Measurements from ENCODE around the gene PEX5L. TPM values are rescaled to one million over a fixed set of nuclear protein-coding genes. Genes with fewer than 3 reads are reported as not detected.

The PEX5L gene
- total RNA-seq, 2 donors from 2014 or later, result 0.86 to 1.9 TPM

DNA sequence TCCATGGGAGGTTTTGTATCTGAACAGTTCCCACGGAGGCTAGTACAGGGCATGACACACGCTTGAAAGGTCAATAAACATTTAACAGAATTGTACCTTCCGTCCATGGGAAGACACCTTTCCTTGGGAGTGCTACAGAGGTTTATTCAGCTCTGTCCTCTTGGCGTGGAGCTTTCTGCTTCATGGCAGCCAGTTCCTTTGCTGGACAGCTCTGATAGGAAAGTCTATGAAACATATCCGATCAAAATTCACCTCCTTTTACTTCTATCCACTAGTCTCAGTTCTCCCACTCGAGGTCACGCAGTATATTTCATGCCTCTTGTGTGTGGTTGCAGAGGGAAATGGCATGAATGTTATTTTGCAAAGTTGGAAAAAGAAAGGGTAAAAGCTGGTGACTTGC is 91.2 kb downstream of the PEX5L start:
- no peaks in the 10 kb centered on the region for H3K36me3 Mint-ChIP-seq (ENCODE audit: low read depth)
- WGBS, 2 experiments (ENCODE audit: insufficient coverage in 1 of 2, insufficient read length in 1 of 2), result 72 to 81% methylated on average over 3 to 7 of the region's 7 CpGs

GRCh38 chr3:179943117-179943880 is 93.4 kb downstream of the PEX5L start:
- Histone ChIP-seq H3K27ac (ENCODE audit: low read depth, low read length) (no peak overlapping the region), H3K9ac (ENCODE audit: extremely low read depth, low read length, poor library complexity, severe bottlenecking) (no peak overlapping the region), H3K36me3 (ENCODE audit: control insufficient read depth, insufficient read depth, low read length) (no peaks in the 10 kb centered on the region), H3K4me3 (ENCODE audit: low read length) (no peak overlapping the region), H3K27me3 (ENCODE audit: control insufficient read depth, insufficient read depth, low read length, poor library complexity, severe bottlenecking) (peaks cover 36% of the 10 kb centered on the region), H3K9me3 (ENCODE audit: control insufficient read depth, low read length) (no peaks in the 10 kb centered on the region), H3K4me1 (ENCODE audit: control insufficient read depth, insufficient read depth, low read length) (no peaks in the 10 kb centered on the region)
- Mint-ChIP-seq H3K27ac (no peak overlapping the region), H3K4me1 (peaks cover 4% of the 10 kb centered on the region), H3K36me3 (ENCODE audit: low read depth) (no peaks in the 10 kb centered on the region), H3K9me3 (no peaks in the 10 kb centered on the region), H3K4me3 (no peak overlapping the region), H3K27me3 (ENCODE audit: insufficient read depth) (peaks cover 7% of the 10 kb centered on the region)
- no peak for TF ChIP-seq CTCF (conservative IDR thresholded peaks at IDR 0.05)
- DNase-seq, result no peak
- WGBS, 2 experiments (ENCODE audit: insufficient coverage in 1 of 2, insufficient read length in 1 of 2), result 85 to 91% methylated on average over 5 to 6 of the region's 6 CpGs

More for the DNA sequence above, 91.2 kb downstream of the PEX5L start:
- Histone ChIP-seq H3K9me3 (ENCODE audit: control insufficient read depth, low read length) (no peaks in the 10 kb centered on the region), H3K9ac (ENCODE audit: extremely low read depth, low read length, poor library complexity, severe bottlenecking) (no peak overlapping the region), H3K27ac (ENCODE audit: low read depth, low read length) (no peak overlapping the region), H3K36me3 (ENCODE audit: control insufficient read depth, insufficient read depth, low read length) (no peaks in the 10 kb centered on the region), H3K27me3 (ENCODE audit: control insufficient read depth, insufficient read depth, low read length, poor library complexity, severe bottlenecking) (peaks cover 52% of the 10 kb centered on the region), H3K4me1 (ENCODE audit: control insufficient read depth, insufficient read depth, low read length) (no peaks in the 10 kb centered on the region), H3K4me3 (ENCODE audit: low read length) (no peak overlapping the region)
- Mint-ChIP-seq H3K4me1 (peaks cover 14% of the 10 kb centered on the region), H3K4me3 (no peak overlapping the region), H3K27ac (no peak overlapping the region), H3K27me3 (ENCODE audit: insufficient read depth) (peaks cover 5% of the 10 kb centered on the region), H3K9me3 (no peaks in the 10 kb centered on the region)
- DNase-seq, result no peak
- no peak for TF ChIP-seq CTCF (conservative IDR thresholded peaks at IDR 0.05)

DNA sequence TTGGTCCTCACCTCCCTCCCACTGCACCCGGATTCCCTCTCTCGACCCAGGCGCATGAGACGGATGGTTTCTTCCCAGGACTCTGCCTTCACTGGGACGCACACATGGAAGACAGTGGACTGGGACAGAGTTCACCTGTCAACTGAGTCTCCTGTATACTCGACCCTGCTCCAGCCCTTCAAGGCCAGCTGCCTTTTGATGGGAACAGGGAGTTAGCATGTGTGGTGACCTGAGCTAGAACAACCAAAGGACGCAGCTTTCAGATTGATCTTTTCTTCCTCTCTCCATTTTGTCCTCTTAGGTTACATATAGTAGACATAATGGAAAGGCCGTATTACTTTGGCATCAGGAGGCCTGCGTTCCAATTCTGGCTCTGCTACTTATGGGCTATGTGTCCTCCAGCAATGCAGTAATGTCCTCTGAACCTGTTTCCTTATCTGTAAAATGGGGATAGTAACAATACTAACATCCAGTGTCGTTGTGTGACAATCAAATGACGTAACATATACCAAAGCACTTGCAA is 94.1 kb downstream of the PEX5L start:
- Histone ChIP-seq H3K9ac (ENCODE audit: extremely low read depth, low read length, poor library complexity, severe bottlenecking) (no peak overlapping the region), H3K27me3 (ENCODE audit: control insufficient read depth, insufficient read depth, low read length, poor library complexity, severe bottlenecking) (peaks cover 36% of the 10 kb centered on the region), H3K27ac (ENCODE audit: low read depth, low read length) (no peak overlapping the region), H3K36me3 (ENCODE audit: control insufficient read depth, insufficient read depth, low read length) (no peaks in the 10 kb centered on the region), H3K4me3 (ENCODE audit: low read length) (peak overlapping the region; percentile 65), H3K4me1 (ENCODE audit: control insufficient read depth, insufficient read depth, low read length) (no peaks in the 10 kb centered on the region), H3K9me3 (ENCODE audit: control insufficient read depth, low read length) (no peaks in the 10 kb centered on the region)
- peaks cover 7% of the 10 kb centered on the region for H3K27me3 Mint-ChIP-seq (ENCODE audit: insufficient read depth)
- peak overlapping the region; percentile 56 for H3K4me3 Mint-ChIP-seq
- no peak overlapping the region for H3K27ac Mint-ChIP-seq
- no peaks in the 10 kb centered on the region for H3K36me3 Mint-ChIP-seq (ENCODE audit: low read depth)
- no peak for DNase-seq
- H3K4me1 Mint-ChIP-seq, result peaks cover 2% of the 10 kb centered on the region
- WGBS, 2 experiments (ENCODE audit: insufficient coverage in 1 of 2, insufficient read length in 1 of 2), result 66% methylated on average over 6 to 10 of the region's 11 CpGs
- no peak for TF ChIP-seq CTCF (conservative IDR thresholded peaks at IDR 0.05)
- H3K9me3 Mint-ChIP-seq, result no peaks in the 10 kb centered on the region

Measured in endodermal cell (in vitro differentiated cells).